Omental fat pad (tissue), 4 donors: Measurements from ENCODE around the gene BABAM2. TPM values are rescaled to one million over a fixed set of nuclear protein-coding genes. Genes with fewer than 3 reads are reported as not detected.

Source experiments
- ATAC-seq: fragments of 150-250 bp; one replicate; pipeline ENCODE4 v1.9.1; 2016; ENCODE audit warnings: mild to moderate bottlenecking, moderate library complexity; ENCODE audit not compliant: low FRiP score
- DNase-seq: peaks from one replicate; pipeline ENCODE4 v3.0.0-alpha.2; 2019; ENCODE audit warnings: low spot score
- CTCF ChIP-seq, 3 donors: fragments of 450-650 bp; IDR thresholded peaks; one replicate each; pipeline ENCODE4 v1.5.1; 2016 to 2017; ENCODE audit warnings: antibody characterized with exemption in 3 of 3, mild to moderate bottlenecking in 3 of 3, moderate library complexity in 2 of 3
- total RNA-seq, 4 donors: library from RNA; depleted of rRNA; stranded (reverse); fragments of >200 nt; gene quantifications; one replicate each; pipeline ENCODE4 v1.1.0, GENCODE V29; 2016

Gene BABAM2
- total RNA-seq, 4 donors from 2014 or later, result 29.2 to 41.0 (median 36.5) TPM

GRCh38 chr2:28312307-28313219 is 422.0 kb downstream of the BABAM2 start:
- TF ChIP-seq CTCF (IDR thresholded peaks at IDR 0.05), result no peak
- DNase-seq, result no peak
- no peak for ATAC-seq

- ATAC-seq (no peak), DNase-seq (no peak)
- TF ChIP-seq CTCF (IDR thresholded peaks at IDR 0.05), result no peak
These were observed 422.8 kb downstream of the BABAM2 start for GRCh38 chr2:28313220-28313784.

- no peak for TF ChIP-seq CTCF (IDR thresholded peaks at IDR 0.05)
- no peak for ATAC-seq
- no peak for DNase-seq
These were observed 424.4 kb downstream of the BABAM2 start for GRCh38 chr2:28314968-28315367.

- DNase-seq (no peak), ATAC-seq (no peak)
- no peak for TF ChIP-seq CTCF (IDR thresholded peaks at IDR 0.05)
These were observed 426.2 kb downstream of the BABAM2 start for GRCh38 chr2:28316546-28317335.

GRCh38 chr2:28317390-28317789 is 426.9 kb downstream of the BABAM2 start:
- no peak for TF ChIP-seq CTCF (IDR thresholded peaks at IDR 0.05)
- no peak for ATAC-seq
- no peak for DNase-seq

- ATAC-seq (no peak), DNase-seq (no peak)
- TF ChIP-seq CTCF (IDR thresholded peaks at IDR 0.05), result no peak
These were observed 427.5 kb downstream of the BABAM2 start for GRCh38 chr2:28318023-28318422.
